ENCODE results near the gene RAD23A.

GRCh38 chr19:12955996-12956395 lies 10.3 kb downstream of the RAD23A start:
- no peak for TF ChIP-seq CTCF (conservative IDR thresholded peaks at IDR 0.05 in 1 of 2, IDR thresholded peaks at IDR 0.05 in 1 of 2; ENCODE audit: extremely low read depth in 1 of 2, insufficient read depth in 1 of 2, low read depth in 1 of 2, low read length in 2 of 2)
- no peak for TF ChIP-seq EZH2 (IDR thresholded peaks at IDR 0.05; ENCODE audit: borderline replicate concordance, low read length)

Measured in mammary epithelial cell (primary cell).